ENCODE measurements around the gene PRR35. TPM values are rescaled to one million over a fixed set of nuclear protein-coding genes. Genes with fewer than 3 reads are reported as not detected.

The PRR35 gene
- total and polyA plus RNA-seq, 12 donors, result not detected

DNA sequence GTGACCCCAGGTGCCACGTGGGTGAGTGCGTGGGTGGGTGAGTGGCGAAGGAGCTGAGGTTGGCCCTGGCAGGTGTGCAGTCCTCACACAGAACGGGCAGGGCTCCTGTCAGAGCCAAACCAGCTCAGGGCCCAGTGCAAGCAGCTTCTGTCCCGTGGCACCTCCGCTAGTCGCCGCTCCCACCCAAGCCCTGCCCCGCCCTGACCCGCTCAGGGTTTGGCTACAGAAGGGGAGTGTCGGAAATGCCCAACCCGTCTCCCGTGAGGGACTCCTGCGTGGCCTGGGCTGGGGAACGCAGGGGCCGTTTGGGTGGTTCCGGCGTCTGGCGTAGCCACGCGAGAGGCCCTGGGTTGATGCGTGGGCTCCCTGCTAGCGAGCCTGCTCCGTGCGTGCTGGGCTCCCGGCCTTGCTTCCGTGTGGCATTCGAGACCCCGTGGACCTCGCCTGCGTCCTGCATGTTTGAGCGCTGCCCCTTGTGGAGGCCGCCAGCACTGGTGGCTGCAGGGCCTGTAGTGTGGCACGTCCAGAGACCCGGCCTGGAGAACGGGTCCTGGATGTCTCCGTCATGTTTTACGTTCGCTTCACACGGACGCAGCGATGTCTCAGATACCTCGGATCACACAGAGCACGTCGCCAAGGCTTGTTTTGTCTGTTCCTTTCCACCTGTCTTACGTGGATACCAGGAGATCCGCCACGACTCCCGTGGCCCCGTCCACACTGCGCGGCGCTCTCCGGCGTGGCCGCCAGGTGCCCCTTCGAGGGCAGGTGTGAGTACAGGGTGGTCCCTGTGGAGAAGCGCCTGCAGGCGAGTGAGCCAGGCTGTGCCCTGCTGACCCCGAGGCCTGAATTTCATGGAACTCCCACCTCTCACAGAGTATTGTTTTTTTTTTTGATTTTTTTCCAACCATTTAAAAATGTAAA is 22.5 kb upstream of the PRR35 start:
- H3K27ac ChIP-seq, result no peak overlapping the region
- WGBS, 2 donors, result 96 to 97% methylated on average over 60 of the region's 60 CpGs

DNA sequence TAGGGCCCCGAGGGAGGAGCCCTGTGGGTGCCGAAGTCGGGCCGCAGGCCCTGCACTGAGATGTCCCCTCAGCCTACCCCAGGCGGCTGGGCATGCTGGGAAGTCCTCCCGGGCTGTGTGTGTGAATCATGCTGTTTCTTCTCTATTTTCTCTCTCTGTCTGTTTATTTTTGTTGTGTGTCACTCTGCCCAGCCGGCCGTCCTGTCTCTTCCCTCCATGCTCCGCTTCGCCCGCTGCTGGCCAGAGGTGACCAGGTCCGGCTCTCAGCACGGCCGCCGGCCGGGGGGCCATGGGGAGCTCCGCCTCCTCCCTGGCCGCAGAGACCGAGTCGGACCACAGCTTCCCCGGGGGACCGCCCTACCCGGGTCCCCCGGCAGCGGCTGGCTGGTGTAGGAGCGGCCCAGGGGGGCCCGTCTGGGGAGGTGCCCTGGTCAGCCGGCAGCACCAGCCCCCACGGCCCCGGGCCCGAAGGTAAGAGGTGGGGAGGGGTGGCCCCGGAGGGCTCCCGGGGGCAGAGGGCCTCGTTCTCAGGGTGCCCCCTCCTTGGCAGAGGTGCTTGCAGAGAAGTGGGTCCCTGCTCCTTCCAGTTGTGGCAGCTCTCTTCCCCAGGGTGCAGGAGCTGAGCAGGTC is 20.2 kb upstream of the PRR35 start:
- no peak for ATAC-seq
- intact Hi-C loops (cut with DNase I), result no loop called here

More for the DNA sequence above, 22.5 kb upstream of the PRR35 start:
- TF ChIP-seq, protein P1, sequence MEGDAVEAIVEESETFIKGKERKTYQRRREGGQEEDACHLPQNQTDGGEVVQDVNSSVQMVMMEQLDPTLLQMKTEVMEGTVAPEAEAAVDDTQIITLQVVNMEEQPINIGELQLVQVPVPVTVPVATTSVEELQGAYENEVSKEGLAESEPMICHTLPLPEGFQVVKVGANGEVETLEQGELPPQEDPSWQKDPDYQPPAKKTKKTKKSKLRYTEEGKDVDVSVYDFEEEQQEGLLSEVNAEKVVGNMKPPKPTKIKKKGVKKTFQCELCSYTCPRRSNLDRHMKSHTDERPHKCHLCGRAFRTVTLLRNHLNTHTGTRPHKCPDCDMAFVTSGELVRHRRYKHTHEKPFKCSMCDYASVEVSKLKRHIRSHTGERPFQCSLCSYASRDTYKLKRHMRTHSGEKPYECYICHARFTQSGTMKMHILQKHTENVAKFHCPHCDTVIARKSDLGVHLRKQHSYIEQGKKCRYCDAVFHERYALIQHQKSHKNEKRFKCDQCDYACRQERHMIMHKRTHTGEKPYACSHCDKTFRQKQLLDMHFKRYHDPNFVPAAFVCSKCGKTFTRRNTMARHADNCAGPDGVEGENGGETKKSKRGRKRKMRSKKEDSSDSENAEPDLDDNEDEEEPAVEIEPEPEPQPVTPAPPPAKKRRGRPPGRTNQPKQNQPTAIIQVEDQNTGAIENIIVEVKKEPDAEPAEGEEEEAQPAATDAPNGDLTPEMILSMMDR (IDR thresholded peaks at IDR 0.05), result no peak
- Histone ChIP-seq H3K4me3 (no peak overlapping the region), H3K36me3 (peaks cover 0 to 40% (median 0%) of the 10 kb centered on the region in 9 donors), H3K27me3 (no peaks in the 10 kb centered on the region), H3K9me3 (no peaks in the 10 kb centered on the region), H3K4me1 (peaks cover 0 to 28% (median 12%) of the 10 kb centered on the region in 9 donors)
- no peak for DNase-seq
- no peak for ATAC-seq
- intact Hi-C loops (cut with DNase I), result no loop called here

DNA sequence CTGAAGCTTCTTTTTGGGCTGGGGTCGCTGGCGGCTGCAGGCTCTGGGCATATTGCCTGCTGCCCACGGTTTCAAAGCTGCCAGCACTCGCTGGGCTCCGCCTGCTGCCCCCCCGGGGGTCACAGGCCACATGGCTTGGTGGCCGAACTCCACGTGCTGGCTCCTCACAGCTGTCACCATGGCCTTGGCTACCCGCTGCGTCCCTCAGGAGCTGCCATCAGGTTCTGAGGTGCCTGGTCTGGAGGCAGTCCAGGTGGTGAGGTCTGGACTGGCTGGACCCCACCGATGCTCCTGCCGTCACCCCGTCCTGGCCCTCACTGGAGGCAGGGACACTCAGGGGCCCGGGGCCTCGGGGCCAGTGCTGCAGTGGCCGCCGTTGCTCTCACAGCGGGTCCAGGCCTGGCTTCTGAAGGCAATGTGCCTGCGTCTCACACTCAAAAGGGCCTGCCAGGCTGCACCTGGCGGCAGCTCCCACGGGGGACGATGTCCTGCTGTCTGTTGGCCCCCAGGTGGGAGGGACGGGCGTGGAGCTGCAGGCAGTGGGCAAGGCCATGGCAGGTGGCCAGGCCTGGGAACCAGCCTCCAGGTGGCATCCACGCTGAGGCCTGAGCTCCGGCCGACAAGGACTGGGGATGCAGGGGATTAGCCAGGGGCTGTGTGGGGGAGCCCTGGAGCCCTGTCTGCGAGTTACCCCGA is 19.4 kb upstream of the PRR35 start:
- no peaks in the 10 kb centered on the region for H3K27me3 ChIP-seq
- no peaks in the 10 kb centered on the region for H3K4me1 ChIP-seq
- ATAC-seq (no peak), DNase-seq (no peak)
- no peak overlapping the region for H3K4me3 ChIP-seq
- TF ChIP-seq, protein P1 (IDR thresholded peaks at IDR 0.05), result no peak
- H3K27ac ChIP-seq, result no peak overlapping the region
- WGBS, 2 donors, result 87 to 90% methylated on average over 29 of the region's 29 CpGs
- intact Hi-C loops (cut with DNase I), result no loop called here
- H3K36me3 ChIP-seq, result peaks cover 0 to 40% (median 0%) of the 10 kb centered on the region in 9 donors
- no peaks in the 10 kb centered on the region for H3K9me3 ChIP-seq

More for the DNA sequence above, 20.2 kb upstream of the PRR35 start:
- Histone ChIP-seq H3K9me3 (no peaks in the 10 kb centered on the region), H3K27ac (no peak overlapping the region), H3K4me3 (no peak overlapping the region), H3K36me3 (peaks cover 0 to 40% (median 0%) of the 10 kb centered on the region in 9 donors), H3K27me3 (no peaks in the 10 kb centered on the region), H3K4me1 (peaks cover 0 to 6% (median 0%) of the 10 kb centered on the region in 9 donors)
- WGBS, 2 donors, result 90 to 91% methylated on average over 34 of the region's 34 CpGs
- TF ChIP-seq, protein P1 (IDR thresholded peaks at IDR 0.05), result no peak
- no peak for DNase-seq

Data from heart right ventricle (tissue), 16 donors.